HEK293T (cell line): ENCODE data around the gene SYAP1.

Source experiments
- ARNT ChIP-seq: fragments of 450-650 bp; IDR thresholded peaks from 2 replicates; pipeline ENCODE4 v1.6.1; 2017; ENCODE audit warnings: mild to moderate bottlenecking
- ELF4 ChIP-seq: fragments of 450-650 bp; IDR thresholded peaks from 2 replicates; pipeline ENCODE4 v1.6.1; 2017; ENCODE audit warnings: antibody characterized with exemption
- FOXA1 ChIP-seq: fragments of 450-650 bp; IDR thresholded peaks from 2 replicates; pipeline ENCODE4 v1.6.1; 2016; ENCODE audit warnings: mild to moderate bottlenecking
- FOXK2 ChIP-seq: fragments of 450-650 bp; IDR thresholded peaks from 2 replicates; pipeline ENCODE4 v1.6.1; 2016; ENCODE audit warnings: mild to moderate bottlenecking
- FOXM1 ChIP-seq: fragments of 450-650 bp; IDR thresholded peaks from 2 replicates; pipeline ENCODE4 v1.6.1; 2017; ENCODE audit warnings: mild to moderate bottlenecking, borderline replicate concordance
- L3MBTL2 ChIP-seq: fragments of 450-650 bp; conservative IDR thresholded peaks from 2 replicates; pipeline ENCODE4 v1.6.1; 2016; ENCODE audit warnings: mild to moderate bottlenecking
- SUZ12 ChIP-seq: fragments of 450-650 bp; IDR thresholded peaks from 2 replicates; pipeline ENCODE4 v1.6.1; 2016; ENCODE audit warnings: mild to moderate bottlenecking

- TF ChIP-seq SUZ12 (no peak), FOXA1 (no peak), ELF4 (no peak), FOXM1 (no peak), L3MBTL2 (no peak), FOXK2 (no peak), ARNT (no peak)
These were observed 26.2 kb downstream of the SYAP1 start for GRCh38 chrX:16745659-16746058.
